GM12873 (cell line): ENCODE data around the gene HNRNPLL.

Experiments
- TF ChIP-seq, protein P1 (sequence below): IDR thresholded peaks from 2 replicates; pipeline ENCODE4 v1.5.1; 2012; ENCODE audit warnings: low read depth, mild to moderate bottlenecking, moderate library complexity, low read length, control low read depth; ENCODE audit not compliant: insufficient read depth; ENCODE audit errors: missing control alignments

The HNRNPLL gene

DNA sequence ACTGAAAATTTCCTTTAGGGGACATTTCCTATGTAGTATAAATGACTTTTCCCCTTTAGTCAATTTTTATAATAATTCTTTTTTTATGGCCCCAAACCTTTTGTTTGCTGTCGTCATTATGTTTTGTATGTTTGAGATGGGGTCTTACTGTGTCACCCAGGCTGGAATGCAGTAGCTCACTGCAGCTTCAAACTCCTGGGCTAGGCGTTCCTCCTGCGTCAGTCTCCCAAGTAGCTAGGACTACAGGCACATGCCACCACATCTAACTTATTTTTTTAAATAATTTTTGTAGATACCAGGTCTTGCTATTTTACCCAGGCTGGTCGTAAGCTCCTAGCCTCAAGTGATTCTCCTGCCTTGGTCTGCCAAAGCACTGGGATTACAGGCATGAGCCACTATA is 32.4 kb upstream of the HNRNPLL start:
- TF ChIP-seq, protein P1, sequence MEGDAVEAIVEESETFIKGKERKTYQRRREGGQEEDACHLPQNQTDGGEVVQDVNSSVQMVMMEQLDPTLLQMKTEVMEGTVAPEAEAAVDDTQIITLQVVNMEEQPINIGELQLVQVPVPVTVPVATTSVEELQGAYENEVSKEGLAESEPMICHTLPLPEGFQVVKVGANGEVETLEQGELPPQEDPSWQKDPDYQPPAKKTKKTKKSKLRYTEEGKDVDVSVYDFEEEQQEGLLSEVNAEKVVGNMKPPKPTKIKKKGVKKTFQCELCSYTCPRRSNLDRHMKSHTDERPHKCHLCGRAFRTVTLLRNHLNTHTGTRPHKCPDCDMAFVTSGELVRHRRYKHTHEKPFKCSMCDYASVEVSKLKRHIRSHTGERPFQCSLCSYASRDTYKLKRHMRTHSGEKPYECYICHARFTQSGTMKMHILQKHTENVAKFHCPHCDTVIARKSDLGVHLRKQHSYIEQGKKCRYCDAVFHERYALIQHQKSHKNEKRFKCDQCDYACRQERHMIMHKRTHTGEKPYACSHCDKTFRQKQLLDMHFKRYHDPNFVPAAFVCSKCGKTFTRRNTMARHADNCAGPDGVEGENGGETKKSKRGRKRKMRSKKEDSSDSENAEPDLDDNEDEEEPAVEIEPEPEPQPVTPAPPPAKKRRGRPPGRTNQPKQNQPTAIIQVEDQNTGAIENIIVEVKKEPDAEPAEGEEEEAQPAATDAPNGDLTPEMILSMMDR: no peak

DNA sequence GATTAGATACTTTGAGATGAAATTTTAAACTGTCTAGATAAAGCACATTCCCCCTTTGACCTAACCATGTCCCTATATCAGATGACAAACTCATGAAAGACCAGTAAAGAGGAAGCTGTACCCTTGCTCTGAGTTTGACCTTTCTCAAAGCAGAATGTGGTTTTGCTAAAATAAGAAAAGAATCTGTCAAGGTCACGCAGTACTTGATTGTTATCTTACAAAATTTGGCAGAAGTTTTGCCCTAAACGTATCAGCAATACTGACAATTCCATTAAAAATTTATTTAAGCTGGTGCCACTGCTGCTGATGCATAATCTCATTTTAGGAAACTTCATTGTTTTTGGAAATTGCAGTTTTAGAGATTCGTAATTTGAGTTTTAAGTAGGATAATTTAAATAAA is 32.0 kb upstream of the HNRNPLL start:
- TF ChIP-seq, protein P1: no peak

- TF ChIP-seq, protein P1: no peak
These were observed 31.2 kb upstream of the HNRNPLL start for GRCh38 chr2:38633895-38634294.

DNA sequence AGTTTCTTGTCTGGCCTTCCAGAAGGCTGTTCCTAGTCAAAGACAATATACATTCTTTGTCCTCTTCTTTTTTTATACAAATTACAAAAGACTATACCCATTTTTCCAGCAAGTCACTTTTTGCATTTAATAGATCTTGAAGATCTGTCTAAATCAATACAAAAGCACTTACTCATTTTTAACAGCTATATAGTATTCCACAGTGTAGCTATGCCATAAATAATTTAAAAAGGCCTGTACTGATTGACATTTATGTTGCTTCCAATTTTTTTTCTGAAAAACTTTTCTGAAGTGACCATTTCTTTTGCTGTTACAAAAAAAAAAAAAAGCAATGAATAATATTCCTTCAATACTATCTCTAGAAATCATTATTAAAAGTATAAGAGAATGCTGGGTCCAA is 30.3 kb upstream of the HNRNPLL start:
- TF ChIP-seq, protein P1: no peak

DNA sequence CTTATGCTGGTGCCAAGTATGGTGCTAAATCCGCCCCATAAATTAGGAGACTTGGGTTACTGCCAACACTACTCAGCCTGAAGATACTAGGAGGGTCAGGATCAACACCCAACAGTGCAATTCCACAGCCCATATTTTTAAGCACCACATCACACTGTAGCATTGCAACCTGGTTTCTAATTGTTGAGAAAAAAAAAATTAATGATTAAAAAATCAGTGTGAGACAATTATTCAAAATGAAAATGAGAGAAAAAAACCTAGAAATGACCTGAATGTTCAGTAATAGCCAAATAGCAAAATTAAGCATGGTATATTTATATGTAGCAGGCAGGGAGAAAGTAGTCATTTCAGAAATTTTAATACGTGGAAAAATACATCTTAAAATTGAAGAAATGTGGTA is 29.2 kb upstream of the HNRNPLL start:
- TF ChIP-seq, protein P1: no peak

DNA sequence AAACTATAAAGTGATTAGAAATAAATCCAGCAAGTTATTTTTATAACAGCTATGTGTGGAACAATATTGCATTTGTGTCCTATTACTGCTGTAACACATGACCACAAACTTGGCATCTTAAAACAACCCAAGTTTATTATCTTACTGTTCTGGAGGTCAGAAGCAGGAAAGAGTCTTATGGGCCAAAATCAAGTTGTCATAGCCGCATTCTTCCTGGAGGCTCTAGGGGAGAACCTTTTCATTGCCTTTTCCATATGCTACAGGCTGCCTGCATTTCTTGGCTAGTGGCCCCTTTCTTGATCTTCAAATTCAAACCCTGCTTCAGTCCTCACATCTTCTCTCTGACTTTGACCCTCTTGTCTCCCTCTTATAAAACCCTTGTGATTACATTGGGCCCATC is 27.0 kb upstream of the HNRNPLL start:
- TF ChIP-seq, protein P1: no peak

DNA sequence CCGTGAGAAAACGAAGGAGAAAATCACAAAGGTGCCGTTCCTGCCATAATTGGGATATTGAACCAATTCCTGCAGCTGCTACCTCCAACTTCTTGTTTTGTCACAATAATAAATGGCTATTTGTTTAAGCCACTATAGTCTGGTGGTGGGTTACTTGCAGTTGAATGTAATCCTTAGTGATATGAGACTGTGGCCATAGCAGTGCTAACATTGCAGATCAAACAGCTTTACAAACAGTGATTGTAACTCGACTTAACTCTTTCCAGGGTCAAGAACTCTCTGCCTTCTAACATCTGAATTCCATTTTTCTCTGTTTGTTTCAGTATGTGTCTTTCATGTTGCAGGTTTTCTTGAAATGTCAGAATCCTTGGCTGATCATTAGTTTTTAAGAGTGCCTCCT is 24.7 kb upstream of the HNRNPLL start:
- TF ChIP-seq, protein P1: no peak
